ENCODE results near the gene E2F6.

GRCh38 chr2:11515490-11515981, 49.6 kb upstream of the E2F6 start:
- no peak for TF ChIP-seq CTCF (IDR thresholded peaks at IDR 0.05 in 4 of 5, conservative IDR thresholded peaks at IDR 0.05 in 1 of 5)
- TF ChIP-seq POLR2A (IDR thresholded peaks at IDR 0.05): no peak
